CD4-positive, alpha-beta T cell treated with Interleukin-6 at 100 ng/mL for 8 hours (primary cell): ENCODE results near the gene HLF.

ENCODE experiments used
- DNase-seq: peaks from one replicate; pipeline ENCODE4 v3.0.0-alpha.2; 2020; ENCODE audit warnings: mixed read lengths, low spot score

HLF gene

DNA sequence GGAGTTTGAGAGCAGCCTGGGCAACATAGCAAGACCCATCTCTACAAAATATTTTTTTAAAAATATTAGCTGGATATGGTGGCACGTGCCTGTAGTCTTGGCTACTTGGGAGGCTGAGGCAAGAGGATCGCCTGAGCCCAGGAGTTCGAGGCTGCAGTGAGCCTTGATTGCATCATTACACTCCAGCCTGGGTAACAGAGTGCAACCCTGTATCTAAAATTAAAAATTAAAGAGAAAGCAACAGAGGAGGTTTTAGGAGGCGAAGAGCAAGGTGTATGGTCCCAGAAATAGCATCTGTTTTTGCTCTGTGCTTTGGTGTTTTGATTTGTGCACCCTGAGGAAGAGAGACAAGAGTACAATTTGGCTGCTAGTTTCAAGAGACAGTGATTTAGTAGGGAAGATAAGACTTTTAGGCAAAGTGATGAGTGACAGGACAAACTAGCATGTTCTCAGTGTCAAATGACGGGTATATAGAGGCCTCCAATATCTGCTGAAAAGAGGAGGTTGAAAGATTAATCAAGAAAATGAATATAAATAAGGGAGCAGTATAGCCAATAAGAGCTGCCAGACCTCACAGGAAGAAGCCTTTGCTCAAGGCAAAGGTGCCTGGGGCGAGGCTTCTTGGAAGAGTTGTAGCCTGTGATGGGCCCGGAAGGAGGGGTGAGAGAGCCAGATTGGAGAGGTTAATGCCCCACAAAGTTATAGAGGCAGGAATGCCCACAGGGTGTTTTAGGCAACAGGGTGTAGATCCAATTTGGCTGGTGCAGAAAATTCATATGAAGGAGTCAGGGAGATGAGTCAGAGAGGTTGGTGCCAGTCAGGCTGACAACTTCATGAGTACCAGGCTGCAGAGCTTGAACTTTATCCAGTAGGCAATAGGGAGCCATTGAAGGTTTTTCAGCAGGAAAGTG lies 11.4 kb downstream of the HLF start:
- no peak for DNase-seq

DNA sequence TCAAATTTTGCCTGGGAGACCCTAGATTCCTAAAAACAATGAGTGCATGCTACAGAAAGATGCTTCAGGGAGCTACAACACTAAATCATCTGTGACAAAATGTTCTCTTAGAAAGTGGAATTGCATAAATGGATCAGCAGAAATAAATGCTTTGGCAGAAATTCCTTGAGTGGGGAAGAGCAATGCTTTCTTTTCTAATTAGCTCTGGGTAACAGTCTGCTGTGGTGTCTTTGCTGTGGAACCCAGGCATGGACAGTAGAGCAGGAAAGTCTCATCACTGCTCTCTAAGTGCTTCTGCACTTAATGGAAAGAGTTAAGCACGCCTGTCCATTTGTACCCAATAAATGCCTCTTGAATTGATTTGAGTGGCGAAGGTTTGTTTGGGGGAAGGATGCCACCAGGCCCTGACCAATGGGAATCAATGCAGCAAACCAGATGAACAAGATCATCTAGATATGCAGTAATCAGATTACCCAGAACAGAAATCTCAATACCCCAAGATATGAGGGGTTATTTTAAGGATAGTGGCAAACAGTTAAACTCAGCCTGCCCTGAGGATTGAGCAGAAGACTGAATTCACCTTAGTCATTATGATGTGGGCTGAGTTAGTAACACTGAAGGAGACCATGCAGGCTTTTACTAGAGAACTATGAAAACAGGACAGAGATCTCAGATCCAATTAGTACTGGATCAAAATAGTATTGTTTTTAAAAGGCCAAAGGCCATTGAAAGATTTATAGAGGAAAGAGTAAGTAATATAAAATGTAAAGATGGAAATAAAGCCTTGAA lies 13.6 kb downstream of the HLF start:
- DNase-seq: no peak

DNA sequence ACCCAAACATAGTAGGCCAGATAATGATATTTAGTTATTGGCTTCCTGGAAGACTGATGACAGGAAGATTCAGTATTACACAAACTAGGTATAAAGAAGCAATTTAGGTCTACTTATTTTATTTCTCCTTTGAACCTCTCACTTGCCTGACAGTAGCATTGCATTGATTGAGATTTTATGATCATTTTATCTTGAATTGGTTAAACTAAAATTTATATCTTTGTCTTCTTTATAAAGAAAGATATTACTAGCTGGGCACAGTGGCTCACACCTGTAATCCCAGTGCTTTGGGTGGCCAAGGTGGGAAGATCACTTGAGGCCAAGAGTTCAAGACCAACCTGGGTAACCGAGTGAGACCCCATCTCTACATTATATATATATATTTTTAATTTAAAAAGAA lies 14.4 kb downstream of the HLF start:
- no peak for DNase-seq

DNA sequence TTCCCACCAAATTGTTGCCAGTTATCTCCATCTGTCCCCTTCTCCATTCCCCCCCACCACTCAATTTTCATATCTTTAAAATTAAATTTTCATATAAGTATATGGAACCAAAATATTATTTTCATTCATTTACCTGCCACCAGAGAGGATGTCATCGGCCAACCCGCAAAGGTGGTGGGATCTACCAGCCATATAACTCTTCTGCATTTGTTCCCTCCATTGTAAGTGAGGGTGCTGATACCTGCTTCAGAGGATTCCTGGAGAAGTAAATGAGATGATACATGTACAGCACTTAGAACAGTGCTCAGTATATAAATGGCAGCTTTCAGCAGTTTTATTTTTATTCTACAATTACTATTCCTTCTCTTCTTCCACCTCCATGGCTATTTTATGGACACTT lies 15.0 kb downstream of the HLF start:
- DNase-seq: no peak

DNA sequence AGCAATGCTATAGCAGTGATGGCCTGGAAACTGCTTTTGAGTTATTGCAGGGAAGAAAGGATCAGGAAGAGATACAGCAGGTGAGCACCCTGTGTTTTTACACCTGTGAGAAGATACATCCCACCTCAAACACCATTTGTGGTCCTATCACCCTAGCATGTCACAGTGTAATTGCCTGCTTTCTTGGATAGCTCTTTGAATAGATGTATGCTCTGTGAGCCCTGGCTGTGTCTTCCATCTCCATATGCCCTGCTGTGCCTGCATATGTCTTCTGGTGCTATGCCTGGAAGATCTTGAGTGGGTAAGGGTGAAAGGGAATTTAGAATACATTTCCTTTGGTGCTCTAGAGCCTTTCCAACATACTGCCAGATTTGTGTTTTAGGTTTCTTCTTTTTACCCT lies 15.5 kb downstream of the HLF start:
- DNase-seq: no peak

DNA sequence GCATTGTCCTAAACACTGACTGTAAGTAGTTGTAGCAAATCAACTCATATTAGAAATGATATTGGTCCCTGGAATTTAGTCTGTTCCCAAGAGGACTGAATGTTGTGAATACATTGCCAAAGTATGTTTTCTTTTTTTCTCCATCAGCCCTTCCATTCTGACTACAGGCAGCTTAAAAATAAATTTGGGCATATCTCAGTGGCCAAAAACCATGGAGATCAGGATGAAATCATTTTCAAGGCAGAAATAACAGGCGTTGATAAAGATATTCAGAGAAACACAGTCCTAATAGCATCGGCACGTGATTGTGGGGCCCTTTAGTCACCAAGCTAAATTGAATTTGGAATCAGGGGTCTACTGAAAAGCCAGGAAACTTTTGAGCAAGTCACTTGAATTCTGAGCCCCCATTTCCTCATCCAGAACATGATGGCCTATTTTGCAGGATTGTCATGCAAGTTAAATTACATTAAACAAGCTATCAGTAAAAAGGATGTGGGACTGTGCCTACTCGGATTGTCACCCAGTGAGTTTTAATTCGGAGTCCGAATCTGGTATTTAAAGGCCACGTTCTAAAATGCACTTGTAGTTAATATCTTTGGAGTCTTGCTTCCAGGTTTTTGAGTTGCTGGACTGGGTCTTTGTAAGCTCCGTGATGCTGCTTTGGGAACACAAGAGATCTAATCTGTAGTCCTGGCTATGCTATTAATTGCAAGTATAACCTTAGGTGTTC lies 17.1 kb downstream of the HLF start:
- DNase-seq: no peak

DNA sequence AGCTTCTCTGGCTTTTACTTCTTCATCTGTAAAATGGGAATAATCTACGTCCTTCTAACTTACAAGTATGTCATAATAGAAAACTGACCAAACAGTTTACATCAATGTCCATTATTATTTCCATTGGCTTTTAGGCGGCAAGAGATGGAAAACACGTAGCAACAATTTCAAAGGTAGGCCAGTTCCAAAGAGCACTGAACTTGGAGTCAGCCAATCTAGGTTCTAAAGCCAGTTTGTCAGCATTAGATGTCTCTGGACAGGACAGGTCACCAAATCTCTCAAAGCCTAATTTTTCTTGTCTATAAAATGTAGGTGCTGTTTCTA lies 17.6 kb downstream of the HLF start:
- DNase-seq: no peak

DNA sequence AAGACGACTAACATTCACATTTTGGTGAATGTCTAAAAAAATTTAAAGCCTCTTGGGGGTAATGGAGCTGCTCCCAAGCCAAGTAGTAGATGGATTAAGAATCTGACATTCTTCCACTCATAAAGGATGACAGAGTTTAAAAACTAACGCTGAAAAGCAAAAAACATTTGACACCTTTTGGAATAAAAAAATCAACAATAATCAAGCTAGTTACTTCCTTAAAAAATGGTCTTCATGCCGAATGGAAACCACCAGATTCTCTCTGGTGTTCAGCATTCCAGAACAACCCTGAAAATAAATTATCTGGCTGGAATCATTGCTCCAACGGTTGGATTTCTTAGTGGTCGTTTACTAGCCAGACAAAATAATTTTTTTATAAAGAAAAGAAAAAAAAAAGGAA lies 18.0 kb downstream of the HLF start:
- no peak for DNase-seq

DNA sequence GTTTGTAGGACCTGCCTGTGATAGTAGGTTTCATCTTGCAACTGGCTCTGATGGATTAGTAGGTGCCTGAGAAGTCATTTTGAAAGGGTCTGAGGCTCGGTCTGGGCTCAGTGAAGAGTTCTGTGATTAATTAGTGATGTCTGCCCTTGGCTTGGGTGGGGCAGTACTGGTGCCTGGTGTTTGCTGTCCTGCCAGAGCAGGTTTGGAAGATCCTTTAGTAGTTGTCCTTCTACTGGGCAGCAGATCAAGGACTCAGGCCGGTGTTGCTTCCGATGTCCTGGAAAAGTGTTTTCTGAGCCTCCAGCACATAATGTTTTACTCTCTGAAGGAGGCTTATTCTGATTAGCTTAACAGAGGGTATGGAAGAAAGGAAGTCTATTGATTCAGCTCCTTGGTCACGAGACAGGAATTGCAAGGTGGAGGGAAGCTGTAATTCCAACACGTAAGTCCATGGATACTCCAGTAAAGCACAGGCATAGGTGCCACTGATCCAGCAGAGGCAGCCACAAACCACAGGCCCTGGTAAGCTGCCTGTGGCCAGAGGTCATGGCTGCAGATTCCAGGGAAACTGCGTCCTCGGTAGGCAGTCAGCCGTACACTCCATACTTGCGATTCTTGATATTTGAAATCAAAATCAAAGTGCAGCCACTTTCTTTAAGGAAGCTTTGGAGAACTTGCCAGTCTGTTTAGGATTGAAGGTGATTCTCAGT lies 18.7 kb downstream of the HLF start:
- no peak for DNase-seq

DNA sequence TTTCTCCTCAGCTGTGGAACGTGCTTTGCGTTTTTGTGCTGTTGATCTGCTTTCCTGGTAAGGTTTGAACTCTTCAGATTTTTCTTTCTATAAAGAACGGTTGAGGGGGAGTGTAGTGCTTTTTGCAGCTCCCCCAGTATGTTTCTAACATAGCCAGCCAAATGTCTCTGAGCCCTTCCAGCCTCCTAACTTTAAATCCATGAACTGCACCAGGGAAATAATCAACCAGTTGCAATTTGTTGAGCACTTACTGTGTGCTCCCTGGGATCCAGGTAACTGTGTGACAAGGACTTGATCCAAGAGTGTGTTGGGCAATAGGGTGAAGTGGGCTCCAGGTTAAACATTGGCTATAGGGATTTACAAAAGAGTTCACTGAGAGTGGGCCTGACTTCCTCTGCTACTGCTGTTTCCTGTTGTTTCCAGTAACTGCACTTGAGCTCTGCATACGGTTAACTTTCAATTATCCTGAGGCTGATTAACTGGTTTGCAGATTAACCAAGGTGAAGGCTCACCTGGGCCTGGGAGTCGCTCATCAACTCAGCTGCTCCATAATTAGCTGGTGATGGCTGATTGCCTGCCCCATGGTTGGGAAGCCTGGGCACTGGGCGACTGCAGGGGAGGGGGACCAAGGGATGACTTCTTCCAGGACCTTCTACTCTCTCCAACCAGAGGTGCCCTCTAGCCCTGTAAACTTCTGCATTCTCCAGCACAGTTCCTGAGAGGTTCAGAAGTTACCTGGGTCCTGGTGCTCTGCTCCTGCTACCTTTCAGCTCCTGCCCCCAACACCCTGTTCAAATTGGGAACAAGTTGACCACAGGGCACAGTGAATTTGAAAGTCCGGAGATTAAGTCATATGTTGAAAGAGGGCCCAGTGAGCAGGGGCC lies 19.5 kb downstream of the HLF start:
- DNase-seq: no peak

DNA sequence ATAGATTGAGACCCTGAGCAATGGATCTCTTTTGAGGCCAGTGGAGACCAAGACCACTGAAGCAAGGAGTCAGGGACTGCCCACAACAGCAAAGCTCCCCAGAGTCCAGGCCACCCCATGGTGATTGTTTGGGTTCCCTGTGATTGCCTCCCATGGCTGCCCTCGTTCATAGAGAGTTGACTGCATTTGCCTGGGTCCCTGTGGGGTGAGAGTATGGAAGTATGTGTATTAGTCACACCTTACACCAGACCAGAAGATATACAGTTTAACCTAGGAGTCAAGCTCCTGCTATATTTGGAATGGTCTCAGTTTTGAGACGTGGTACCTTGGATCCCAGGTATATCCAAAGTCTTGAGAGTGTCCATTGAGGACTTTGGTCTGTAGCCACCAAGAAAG lies 20.2 kb downstream of the HLF start:
- no peak for DNase-seq

DNA sequence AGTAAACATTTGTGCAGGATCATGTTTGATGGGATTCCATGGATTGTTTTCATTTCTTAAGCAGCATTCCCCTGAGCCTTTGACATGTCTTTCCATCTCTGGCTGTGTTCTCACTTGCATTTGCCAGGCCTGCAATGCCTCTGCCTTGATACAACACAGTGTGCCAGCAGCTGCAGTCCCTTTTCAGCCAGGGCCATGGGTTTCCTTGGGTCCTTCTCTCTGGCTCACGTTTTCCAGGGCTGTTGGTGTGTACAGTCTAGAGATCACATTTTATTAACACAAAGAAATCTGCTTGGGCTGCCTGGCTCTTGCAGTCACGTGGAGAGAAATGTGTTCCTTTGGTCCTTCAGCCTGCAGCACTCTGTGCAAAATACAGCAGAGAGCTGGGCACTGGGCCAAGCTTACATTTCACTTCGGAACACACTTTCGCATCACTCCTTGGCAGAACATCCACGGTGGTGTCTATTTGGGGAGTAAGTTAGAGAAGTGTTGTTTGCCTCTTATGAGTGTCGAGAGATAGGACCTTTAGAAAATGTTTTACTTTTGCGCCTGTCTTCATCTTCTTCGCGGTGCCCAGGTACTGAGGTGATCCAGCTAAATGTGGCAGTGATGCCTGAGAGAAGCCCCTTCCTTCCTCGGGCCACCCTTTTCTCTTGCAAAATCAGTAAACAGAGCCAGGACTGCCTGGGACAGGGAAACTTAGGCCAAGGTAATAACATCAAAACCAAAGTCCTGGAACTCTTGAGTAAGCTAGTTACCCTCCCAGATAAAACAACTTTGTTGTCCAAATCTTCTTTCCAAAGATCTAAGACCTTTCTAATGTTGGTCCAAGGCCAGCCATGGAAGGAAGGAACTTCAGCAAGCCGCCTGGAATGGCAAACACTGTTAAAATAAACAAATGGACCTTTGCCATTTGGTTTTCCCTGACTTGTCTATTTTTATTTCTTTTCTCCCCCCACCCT lies 20.9 kb downstream of the HLF start:
- no peak for DNase-seq

DNA sequence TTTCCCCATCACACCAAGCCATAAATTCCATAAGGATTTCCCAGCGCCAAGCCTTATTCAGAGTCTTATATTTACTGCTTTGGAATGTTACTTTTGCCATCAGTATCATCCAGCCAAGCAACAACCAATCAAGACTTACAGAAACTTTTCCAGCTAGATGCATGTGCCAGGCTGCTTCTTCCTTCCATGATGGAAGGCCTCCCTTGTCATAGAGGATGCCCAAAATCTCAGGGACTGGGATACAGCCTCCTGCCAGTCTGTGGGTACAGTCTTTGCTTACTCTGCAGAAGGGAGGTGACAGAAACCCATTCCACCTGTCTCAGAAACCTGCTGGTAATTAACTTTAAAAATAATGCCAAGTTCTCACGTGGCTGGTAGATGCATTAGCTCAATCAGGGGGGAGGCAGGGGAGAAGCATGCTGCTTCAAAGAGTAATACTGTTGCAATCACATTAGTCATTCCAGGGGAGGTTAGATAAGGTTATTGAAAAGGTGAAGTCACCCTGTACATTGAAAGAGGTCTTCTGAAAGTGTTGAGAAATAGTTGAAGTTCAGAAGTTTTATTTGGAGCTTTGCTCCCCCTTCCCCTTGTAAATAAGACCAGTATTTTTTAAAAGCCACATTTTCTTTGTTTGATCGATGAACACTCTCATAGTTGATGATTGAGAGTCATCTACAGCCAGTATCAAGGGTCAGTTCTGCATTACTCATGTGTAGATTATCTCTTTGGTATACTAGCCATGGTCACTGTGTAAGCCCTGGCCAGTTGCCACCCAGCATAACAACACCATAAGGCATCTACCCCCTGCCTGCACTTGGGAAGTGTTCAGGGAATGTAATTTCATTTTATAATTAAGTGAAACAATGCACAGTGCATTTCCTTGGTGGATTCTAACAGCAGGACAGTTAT lies 22.2 kb downstream of the HLF start:
- DNase-seq: no peak

DNA sequence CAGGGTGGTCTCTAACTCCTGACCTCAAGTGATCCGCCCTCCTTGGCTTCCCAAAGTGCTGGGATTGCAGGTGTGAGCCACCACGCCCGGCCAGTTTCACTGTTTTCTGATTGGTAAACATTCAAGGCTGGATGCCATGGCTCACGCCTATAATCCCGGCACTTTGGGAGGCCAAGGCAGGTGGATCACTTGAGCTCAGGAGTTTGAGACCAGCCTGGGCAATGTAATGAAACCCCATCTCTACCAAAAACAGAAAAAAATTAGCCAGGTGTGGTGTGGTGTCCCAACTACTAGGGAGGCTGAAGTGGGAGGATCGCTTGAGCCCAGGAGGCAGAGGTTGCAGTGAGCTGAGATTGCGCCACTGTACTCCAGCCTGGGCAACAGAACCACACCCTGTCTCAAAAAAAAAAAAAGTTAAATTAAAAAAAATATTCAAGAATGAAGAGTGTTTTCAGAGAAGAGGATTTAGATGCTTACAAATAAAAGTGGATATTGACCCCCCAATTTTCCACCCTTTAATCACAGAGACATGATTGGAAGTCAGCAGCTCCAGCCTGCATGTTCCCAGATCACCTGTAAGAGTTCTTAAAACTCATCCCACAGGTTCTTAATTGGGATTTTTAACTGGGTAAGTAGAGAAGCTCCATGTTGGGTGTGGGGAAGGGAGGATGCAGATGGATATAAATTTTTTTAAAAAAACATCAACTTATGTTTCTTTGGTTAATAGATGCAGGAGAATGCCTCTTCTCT lies 23.8 kb downstream of the HLF start:
- no peak for DNase-seq

DNA sequence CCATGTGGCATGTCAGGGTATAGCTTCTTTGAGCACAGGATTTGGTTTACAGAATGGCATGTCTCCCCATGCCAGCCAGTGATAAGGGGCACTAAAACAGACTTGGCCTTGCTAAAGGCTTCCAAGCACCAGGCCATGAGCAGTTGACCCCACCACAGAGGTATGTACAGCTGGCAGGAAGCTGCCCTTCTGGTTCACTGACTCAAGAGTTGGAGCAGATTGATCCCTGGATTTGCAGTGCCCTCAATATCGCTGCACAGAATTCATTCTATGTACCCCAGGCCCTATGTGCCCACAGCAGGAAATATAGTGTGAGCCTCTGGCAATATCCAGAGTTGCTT lies 24.3 kb downstream of the HLF start:
- DNase-seq: no peak

DNA sequence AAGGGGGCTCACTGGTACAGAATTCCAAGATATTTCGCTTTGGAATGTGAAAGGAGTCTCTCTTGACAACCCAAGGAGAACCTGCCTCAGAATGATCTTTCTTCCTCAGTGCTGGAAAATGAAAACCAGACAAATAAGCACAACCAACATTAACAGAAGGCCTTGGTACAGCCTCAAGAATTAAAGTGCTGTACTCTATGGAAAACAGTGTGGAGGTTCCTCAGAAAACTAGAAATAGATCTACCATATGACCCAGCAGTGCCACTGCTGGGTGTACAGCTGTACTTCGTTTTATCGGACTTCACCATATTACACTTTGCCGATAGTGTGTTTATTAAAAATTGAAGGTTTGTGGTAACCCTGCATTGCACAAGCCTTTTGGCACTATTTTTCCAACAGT lies 25.2 kb downstream of the HLF start:
- DNase-seq: no peak

DNA sequence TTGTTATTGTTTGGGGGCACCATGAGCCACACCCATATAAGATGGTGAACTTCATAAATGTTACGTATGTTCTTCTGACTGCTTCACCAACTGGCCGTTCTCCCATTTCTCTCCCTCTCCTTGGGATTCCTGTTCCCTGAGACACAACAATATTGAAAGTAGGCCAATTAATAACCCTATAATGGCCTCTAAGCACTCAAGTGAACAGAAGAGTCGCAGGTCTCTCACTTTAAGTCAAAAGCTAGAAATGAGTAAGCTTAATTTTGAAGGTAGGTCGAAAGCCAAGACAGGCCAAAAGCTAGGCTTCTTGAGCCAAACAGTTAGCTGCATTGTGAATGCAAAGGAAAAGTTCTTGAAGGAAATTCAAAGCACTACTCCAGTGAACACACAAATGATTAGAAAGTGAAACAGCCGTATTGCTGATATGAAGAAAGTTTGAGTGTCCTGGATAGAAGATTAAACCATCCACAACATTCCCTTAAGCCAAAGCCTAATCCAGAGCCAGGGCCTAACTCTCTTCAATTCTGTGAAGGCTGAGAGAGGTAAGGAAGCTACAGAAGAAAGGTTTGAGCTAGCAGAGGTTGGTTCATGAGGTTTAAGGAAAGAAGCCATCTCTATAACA lies 25.8 kb downstream of the HLF start:
- no peak for DNase-seq

DNA sequence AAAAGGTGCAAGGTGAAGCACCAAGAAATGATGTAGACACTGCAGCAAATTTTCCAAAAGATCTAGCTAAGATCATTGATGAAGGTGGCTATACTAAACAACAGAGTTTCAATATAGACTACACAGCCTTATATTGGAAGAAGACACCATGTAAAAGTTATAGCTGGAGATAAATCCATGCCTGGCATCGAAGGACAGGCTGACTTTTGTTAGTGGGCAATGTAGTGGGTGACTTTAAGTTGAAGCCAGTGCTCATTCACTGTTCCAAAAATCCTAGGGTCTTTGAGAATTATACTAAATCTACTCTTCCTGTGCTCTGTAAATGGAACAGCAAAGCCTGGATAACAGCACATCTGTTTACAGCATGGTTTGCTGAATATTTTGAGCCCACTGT lies 26.4 kb downstream of the HLF start:
- no peak for DNase-seq
